ENCODE measurements around the gene TMEM145.
A peak's percentile ranks its signal among the peaks of the same experiment; 100 is the strongest.

The TMEM145 gene

GRCh38 chr19:42290136-42290522 lies 23.0 kb upstream of the TMEM145 start:
- no peak for DNase-seq

DNA sequence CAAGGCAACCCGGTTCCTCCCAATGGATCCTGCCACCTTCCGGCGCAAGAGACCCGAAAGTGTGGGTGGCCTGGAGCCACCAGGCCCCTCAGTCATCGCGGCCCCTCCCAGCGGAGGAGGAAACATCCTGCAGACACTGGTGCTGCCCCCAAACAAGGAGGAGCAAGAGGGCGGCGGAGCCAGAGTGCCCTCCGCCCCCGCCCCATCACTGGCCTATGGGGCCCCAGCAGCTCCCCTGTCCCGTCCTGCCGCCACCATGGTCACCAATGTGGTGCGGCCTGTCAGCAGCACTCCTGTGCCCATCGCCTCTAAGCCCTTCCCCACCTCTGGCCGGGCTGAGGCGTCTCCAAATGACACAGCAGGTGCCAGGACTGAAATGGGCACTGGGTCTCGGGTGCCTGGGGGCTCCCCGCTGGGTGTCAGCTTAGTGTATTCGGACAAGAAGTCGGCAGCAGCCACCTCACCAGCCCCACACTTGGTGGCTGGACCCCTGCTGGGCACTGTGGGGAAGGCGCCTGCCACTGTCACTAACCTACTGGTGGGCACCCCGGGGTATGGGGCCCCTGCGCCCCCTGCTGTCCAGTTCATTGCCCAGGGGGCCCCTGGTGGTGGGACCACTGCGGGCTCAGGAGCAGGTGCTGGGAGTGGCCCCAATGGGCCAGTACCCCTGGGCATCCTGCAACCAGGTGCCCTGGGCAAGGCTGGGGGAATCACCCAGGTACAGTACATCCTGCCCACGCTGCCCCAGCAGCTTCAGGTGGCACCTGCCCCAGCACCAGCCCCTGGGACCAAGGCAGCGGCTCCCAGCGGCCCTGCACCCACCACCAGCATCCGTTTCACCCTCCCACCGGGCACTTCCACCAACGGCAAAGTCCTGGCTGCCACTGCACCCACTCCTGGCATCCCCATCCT lies 22.3 kb upstream of the TMEM145 start:
- peak; percentile 60 for DNase-seq

DNA sequence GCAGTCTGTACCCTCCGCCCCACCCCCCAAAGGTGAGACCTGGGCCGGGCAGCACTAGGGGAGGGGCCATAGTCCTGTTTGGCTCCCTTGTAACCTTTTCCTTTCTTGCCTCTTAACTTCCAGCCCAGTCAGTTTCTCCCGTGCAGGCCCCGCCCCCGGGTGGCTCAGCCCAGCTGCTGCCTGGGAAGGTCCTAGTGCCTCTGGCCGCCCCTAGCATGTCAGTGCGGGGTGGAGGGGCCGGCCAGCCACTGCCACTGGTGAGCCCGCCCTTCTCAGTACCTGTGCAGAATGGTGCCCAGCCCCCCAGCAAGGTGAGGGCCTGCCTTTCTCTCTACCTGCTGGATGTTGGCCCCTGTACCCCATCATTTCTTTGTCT lies 21.7 kb upstream of the TMEM145 start:
- no peak for DNase-seq

DNA sequence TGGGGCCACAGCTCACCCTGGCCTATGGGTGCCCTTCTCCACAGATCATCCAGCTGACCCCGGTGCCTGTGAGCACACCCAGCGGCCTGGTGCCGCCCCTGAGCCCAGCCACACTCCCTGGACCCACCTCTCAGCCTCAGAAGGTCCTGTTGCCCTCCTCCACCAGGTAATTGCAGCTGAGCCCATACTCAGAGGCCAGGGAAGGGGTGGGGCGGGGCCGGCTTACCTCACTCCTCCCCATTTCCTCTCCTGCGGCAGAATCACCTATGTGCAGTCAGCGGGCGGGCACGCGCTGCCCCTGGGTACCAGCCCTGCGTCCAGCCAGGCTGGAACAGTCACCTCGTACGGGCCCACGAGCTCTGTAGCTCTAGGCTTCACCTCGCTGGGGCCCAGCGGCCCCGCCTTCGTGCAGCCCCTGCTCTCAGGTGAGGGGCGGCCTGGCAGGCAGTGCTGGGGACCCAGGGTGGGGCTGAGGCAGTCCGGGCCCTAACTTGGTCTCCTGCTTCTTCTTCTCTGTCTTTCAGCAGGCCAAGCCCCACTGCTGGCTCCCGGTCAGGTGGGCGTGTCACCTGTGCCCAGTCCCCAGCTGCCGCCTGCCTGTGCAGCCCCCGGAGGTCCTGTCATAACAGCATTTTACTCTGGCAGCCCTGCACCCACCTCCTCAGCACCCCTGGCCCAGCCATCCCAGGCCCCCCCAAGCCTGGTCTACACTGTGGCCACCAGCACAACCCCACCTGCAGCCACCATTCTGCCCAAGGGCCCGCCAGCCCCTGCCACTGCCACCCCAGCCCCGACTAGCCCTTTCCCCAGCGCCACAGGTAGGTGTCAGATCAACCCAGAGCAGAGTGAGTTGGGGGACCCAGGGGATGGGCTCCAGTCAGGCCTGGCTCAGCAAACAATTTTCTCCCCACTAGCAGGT lies 20.8 kb upstream of the TMEM145 start:
- no peak for DNase-seq

GRCh38 chr19:42292963-42293362 lies 20.1 kb upstream of the TMEM145 start:
- no peak for DNase-seq

GRCh38 chr19:42293540-42293939 lies 19.6 kb upstream of the TMEM145 start:
- DNase-seq = no peak

DNA sequence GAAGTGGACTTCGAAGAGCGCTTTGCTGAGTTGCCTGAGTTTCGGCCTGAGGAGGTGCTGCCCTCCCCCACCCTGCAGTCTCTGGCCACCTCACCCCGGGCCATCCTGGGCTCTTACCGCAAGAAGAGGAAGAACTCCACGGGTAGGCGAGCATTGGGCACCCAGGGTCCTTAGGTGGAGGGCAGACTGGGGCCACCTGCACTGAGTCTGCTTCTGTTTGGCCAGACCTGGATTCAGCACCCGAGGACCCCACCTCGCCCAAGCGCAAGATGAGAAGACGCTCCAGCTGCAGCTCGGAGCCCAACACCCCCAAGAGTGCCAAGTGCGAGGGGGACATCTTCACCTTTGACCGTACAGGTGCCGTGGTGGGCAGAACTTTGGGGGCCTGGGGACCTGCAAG lies 19.2 kb upstream of the TMEM145 start:
- DNase-seq = no peak

DNA sequence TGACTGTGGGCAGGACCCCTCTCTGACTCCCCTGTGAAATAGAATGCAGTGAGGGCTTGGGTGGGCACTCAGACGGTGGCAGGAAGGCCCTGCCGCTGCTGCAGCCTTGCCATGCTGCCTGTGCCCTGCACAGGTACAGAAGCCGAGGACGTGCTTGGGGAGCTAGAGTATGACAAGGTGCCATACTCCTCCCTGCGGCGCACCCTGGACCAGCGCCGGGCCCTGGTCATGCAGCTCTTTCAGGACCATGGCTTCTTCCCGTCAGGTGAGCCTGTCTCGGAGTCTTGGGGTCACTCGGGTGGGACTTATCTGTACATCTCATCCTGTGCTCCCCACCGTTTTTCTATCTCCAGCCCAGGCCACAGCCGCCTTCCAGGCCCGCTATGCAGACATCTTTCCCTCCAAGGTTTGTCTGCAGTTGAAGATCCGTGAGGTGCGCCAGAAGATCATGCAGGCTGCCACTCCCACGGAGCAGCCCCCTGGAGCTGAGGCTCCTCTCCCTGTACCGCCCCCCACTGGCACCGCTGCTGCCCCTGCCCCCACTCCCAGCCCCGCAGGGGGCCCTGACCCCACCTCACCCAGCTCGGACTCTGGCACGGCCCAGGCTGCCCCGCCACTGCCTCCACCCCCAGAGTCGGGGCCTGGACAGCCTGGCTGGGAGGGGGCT lies 18.5 kb upstream of the TMEM145 start:
- no peak for DNase-seq

DNA sequence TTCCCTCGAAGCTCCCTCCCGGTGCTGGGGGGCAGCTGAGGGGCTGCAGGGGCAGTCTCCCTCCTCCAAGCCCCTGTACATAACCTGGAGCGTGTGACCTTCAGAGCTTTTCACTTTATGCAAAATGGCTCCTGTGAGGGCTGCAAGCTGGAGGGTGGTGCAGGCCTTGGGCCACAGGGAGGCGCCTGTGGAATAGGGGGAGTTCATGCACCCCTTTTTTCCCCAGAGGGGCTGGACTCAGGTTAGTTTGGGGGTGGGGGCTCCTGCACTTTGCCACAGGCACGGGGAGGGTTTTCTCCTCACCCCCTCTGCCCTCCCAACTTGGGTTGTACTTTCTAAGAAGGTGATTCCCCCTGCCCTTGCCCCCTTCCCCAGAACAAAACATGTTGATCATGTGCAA lies 17.8 kb upstream of the TMEM145 start:
- no peak for DNase-seq

GRCh38 chr19:42295831-42296525 lies 17.1 kb upstream of the TMEM145 start:
- peak; percentile 92 for DNase-seq

DNA sequence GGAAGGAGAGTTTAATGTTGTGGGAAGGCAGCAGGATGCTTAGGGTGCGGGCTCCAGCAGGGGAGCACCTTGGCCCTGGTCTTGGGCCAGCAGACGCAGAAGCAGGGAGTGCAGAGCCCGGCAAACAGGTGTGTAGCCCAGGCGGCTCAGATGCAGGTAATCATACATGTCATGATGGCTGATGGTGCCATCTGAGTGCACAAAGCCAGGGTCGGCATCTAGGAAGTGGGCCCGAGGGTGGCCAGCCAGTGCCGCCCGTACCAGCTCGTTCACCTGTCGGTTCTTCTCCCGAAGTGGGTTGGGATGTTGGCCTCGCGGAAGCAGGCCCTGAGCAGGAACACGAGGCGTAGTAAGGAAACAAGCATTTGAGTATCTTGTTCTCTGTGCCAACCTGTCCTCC lies 16.1 kb upstream of the TMEM145 start:
- no peak for DNase-seq

GRCh38 chr19:42301646-42302203 lies 11.4 kb upstream of the TMEM145 start, which contains the start of gene PRR19:
Gene PRR19, plus strand, starts transcription at chr19:42302132. Its CDS starts 7,453 bp downstream, at chr19:42309585.
- DNase-seq = peak; percentile 51

DNA sequence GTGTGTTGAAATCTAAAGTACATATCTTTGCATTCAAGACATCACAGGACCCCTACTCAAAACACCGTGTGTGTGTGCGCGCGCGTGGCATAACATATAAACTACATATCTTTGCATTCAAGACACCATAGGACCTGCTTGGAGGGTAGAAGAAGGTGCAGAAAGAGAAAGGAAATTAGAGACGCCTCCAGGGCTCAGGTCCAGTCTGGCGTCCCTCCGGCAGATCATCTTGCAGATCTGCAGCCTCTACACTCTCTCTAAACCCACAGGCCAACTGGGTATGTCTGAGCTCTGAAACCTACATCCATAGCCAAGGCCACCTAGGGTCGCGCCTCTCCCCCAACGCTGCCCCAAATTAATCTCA lies 10.0 kb upstream of the TMEM145 start:
- no peak for DNase-seq

DNA sequence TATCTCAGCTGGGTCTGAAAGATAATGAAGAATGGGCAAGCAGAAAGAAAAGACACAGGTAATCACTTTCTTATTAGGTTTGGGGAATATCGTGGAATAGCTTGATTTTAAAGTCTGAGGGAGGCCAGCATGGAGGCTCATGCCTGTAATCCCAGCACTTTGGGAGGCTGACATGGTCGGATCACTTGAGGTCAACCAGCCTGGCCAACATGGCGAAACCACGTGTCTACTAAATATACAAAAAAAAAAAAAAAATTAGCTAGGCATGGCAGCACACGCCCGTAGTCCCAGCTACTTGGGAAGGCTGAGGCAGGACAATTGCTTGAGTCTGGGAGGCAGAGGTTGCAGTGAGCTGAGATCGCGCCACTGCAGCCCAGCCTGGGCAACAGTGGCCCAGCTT lies 9.2 kb upstream of the TMEM145 start:
- no peak for DNase-seq

DNA sequence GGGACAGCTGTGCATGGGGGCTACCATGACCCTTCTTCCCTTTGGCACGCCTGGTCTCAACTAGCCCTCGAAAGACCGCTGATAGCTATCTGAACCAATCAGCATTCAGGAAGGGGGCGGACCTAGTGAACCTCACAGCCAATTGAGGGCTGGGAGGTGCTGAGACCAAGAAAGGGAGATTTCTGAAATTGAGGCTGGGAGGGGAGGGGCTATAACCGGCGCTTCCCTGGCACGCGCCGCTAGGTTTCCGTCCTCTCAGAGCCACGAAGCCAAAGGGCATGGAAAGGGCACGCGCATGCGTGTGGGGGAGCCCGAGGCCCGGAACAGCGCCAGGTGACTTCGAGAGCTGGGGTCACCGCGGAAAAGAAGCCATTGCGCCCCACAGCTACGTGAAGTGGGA lies 6.5 kb upstream of the TMEM145 start:
- no peak for DNase-seq

DNA sequence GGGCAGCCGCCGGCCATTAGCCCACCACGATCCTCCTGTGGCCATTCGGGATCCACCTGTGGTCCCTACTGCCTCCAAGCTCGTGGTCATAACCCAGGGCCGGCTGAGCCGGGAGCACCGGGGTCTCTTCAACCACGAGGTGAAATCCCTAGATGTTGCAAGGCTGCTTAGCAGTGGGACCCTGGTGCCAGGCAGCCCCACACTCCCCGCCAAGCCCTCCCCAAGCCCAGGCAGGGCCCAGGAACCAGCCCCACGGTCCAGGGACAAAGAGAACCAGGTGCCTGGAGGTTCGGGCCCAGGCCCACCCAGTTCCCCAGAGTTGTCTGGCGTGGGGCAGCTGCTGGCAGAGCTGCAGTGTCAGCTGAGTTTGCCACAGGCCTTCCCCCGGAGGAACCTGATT lies 3.4 kb upstream of the TMEM145 start:
- DNase-seq = no peak

GRCh38 chr19:42311657-42312056 lies 1.5 kb upstream of the TMEM145 start:
- DNase-seq = no peak

DNA sequence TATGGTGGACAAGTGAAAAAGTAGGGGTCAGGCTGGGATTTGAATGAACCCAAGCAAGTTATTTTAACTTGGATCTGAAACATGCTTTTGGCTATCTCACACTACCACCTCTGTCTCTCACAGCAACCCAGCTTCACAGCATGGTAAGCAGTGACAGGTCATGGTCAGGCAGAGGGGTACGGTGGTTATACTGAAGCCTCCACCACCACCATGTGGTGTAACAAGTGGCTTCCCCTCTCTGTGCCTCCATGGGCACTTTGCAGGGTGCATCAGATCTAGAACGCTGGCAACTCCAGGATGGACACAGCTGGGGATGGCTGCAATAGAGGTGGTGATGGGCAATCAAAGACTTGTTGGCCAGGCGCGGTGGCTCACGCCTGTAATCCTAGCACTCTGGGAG lies 739 bp upstream of the TMEM145 start:
- no peak for DNase-seq

DNA sequence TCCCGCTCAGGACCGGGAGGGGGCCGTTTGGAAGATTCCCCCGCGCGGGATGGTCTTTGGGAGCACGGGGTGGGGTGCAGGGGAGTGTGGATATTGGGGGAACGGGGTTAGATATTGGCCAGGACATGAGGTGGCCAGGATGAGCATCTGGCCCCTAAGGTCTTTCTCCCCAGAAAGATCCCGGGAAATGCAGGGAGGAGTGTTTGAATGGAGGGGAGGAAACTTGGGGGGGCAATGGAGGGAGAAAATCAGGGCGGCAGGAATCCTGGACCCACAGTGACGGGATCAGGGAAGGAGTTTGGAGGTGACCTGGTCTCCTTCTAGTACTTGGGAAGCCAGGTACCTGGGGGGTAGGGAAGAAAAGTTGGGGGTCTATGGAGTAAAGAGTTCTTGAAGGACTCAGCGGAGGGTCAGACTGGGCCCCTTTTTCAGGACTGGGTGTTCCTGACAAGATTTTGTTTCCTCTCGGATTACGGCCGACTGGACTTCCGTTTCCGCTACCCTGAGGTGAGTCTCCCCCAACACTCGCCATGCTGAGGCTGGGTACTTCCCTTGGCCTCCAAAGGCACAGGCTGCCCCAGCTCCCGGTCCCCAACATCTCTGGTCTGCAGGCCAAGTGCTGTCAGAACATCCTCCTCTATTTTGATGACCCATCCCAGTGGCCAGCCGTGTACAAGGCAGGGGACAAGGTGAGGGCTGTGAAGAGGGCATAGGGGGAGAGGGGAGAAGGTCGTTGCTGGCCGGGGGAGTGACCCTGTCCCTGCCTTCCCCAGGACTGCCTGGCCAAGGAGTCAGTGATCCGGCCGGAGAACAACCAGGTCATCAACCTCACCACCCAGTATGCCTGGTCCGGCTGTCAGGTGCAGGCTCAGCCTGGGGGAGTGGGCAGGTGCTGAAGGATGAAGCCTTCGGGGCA lies 989 bp downstream of the TMEM145 start:
- DNase-seq = no peak

- DNase-seq = no peak
Observed at GRCh38 chr19:42315024-42315423, 1.9 kb downstream of the TMEM145 start.

All from stimulated activated CD4-positive, alpha-beta T cell treated with anti-CD3 and anti-CD28 coated beads, Interleukin-15, amount 100 ng/mL, for 24 hours (primary cell).